HG02870 (cell line): ENCODE data around the gene PDZRN3.

Experiments
- ATAC-seq: cut with Tn5 transposase; IDR thresholded peaks from one replicate; pipeline ENCODE4 v1.9.1; 2021; ENCODE audit warnings: mild to moderate bottlenecking, moderate library complexity; ENCODE audit not compliant: unreplicated experiment

The PDZRN3 gene

GRCh38 chr3:73401059-73401458 is 223.7 kb downstream of the PDZRN3 start:
- ATAC-seq, result no peak

GRCh38 chr3:73399666-73400253 is 225.0 kb downstream of the PDZRN3 start:
- no peak for ATAC-seq

GRCh38 chr3:73399106-73399505 is 225.6 kb downstream of the PDZRN3 start:
- ATAC-seq, result no peak

GRCh38 chr3:73398084-73398483 is 226.7 kb downstream of the PDZRN3 start:
- no peak for ATAC-seq

GRCh38 chr3:73394240-73394639 is 230.5 kb downstream of the PDZRN3 start:
- ATAC-seq, result no peak

- no peak for ATAC-seq
Observed at GRCh38 chr3:73393005-73393404, 231.7 kb downstream of the PDZRN3 start.

GRCh38 chr3:73391984-73392383 is 232.8 kb downstream of the PDZRN3 start:
- no peak for ATAC-seq

- ATAC-seq, result no peak
Observed at GRCh38 chr3:73389928-73390327, 234.8 kb downstream of the PDZRN3 start.

GRCh38 chr3:73389117-73389813 is 235.5 kb downstream of the PDZRN3 start:
- ATAC-seq, result no peak

GRCh38 chr3:73385568-73385967 is 239.2 kb downstream of the PDZRN3 start:
- no peak for ATAC-seq

- ATAC-seq, result no peak
Observed at GRCh38 chr3:73384091-73384906, 240.4 kb downstream of the PDZRN3 start.

- ATAC-seq, result no peak
Observed at GRCh38 chr3:73383470-73384049, 241.2 kb downstream of the PDZRN3 start.

- no peak for ATAC-seq
Observed at GRCh38 chr3:73381551-73381950, 243.2 kb downstream of the PDZRN3 start.

GRCh38 chr3:73380735-73381532 is 243.8 kb downstream of the PDZRN3 start:
- ATAC-seq, result no peak

GRCh38 chr3:73379465-73379864 is 245.3 kb downstream of the PDZRN3 start:
- no peak for ATAC-seq

GRCh38 chr3:73378207-73378606 is 246.5 kb downstream of the PDZRN3 start:
- ATAC-seq, result no peak

GRCh38 chr3:73365756-73366397 is 258.9 kb downstream of the PDZRN3 start:
- ATAC-seq, result no peak

GRCh38 chr3:73364517-73364916 is 260.2 kb downstream of the PDZRN3 start:
- ATAC-seq, result no peak

GRCh38 chr3:73363093-73363492 is 261.6 kb downstream of the PDZRN3 start:
- no peak for ATAC-seq

GRCh38 chr3:73361591-73361990 is 263.1 kb downstream of the PDZRN3 start:
- ATAC-seq, result no peak
